ENCODE measurements around the gene TRIM43. TPM values are rescaled to one million over a fixed set of nuclear protein-coding genes. Genes with fewer than 3 reads are reported as not detected.
"Not testable (repeated sequence)": the region's sequence is repeated elsewhere in the genome, so short reads cannot be mapped to it uniquely, and the experiment has no call there.

TRIM43 gene
- total and polyA plus RNA-seq, 8 donors: not detected

DNA sequence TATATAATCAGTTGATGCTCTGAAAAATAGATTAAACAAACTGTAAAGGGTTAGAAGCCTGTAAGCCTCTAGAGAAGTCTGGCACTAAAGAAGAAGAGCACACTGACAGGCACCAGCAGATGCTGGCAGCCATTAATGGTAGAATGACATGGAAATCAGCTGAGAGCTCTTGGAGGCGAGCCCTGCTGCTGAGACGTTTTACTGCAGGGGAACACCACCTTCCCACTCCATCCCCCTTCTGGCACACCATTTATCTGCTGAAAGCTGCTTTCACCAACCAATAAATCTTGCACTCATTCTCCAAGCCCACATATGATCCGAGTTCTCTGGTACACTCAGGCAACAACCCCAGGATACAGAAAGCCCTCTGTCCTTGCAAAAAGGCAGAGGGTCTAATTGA lies 16.6 kb downstream of the TRIM43 start:
- FAIRE-seq; H3K4me3 ChIP-seq; H3K9me3 ChIP-seq; intact Hi-C loops (cut with DNase I); H3K36me3 ChIP-seq; H3K4me1 ChIP-seq; H3K27ac ChIP-seq; ATAC-seq; DNase-seq; H3K27me3 ChIP-seq: not testable (repeated sequence)
- no CpG with 5 or more reads among the region's 3 CpGs for WGBS, 2 donors

DNA sequence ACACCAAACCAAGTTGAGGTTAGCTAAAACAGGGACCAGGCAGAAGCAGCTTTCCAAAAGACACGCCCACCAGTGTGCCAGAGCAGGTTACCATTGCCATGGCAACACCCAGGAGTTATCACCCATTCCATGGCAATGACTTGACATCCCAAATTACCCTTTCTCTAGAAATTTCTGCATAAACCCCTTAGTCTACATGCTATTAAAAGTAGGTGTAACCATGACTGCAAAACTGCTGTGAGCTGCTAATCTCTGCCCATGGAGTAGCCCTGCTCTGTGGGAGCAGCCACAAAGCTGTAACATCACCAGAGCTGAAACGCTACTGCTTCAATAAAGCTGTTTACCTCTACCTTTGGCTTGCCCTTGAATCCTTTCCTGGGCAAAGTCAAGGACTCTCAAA lies 18.0 kb downstream of the TRIM43 start:
- H3K36me3 ChIP-seq; H3K9me3 ChIP-seq; H3K27me3 ChIP-seq; ATAC-seq; H3K27ac ChIP-seq; DNase-seq; FAIRE-seq; H3K4me3 ChIP-seq; intact Hi-C loops (cut with DNase I); H3K4me1 ChIP-seq: not testable (repeated sequence)
- WGBS, 2 donors: no CpG with 5 or more reads among the region's 2 CpGs

DNA sequence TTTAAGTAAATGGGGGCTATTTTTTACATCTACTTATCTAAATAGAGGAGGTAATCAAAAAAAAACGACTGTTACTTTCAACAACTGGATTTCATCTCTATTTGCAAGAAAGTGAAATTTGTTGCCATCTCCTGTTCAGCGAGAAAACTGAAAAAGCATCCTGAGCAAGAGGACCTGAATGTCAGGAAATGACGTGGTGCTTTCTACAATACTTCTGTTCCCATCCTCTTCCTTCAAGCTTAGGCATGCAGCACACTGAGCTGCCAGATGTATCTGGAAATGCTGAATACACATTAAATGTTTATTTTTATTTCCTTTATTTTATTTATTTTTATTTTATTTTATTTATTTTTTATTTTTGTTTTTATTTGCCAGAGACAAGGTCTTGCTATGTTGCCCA lies 21.2 kb downstream of the TRIM43 start:
- H3K4me3 ChIP-seq; H3K36me3 ChIP-seq; ATAC-seq; DNase-seq; H3K27me3 ChIP-seq; FAIRE-seq; intact Hi-C loops (cut with DNase I); H3K27ac ChIP-seq; H3K9me3 ChIP-seq; H3K4me1 ChIP-seq: not testable (repeated sequence)
- WGBS, 2 donors: no CpG with 5 or more reads among the region's 3 CpGs

DNA sequence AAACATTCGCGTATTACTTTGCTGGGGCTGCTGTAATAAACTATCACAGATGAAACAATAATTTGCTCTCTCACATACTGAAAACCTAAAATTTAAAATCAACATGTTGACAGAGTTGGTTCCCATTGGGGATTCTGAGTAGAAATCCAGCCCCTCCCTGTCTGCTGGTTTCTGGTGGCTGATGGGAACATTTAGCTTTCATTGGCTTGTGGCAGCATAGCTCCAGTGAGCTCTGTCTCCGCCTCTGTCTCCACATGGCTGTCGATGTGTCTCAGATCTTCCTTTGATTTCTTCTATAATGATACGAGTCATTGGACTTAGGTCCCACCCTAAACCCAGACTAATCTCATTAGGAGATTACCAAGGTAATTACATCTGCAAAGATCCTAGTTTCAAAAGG lies 30.9 kb downstream of the TRIM43 start:
- FAIRE-seq; H3K4me3 ChIP-seq; H3K27ac ChIP-seq; H3K4me1 ChIP-seq; DNase-seq; H3K36me3 ChIP-seq; H3K27me3 ChIP-seq; intact Hi-C loops (cut with DNase I); ATAC-seq; H3K9me3 ChIP-seq: not testable (repeated sequence)
- no CpG with 5 or more reads among the region's 5 CpGs for WGBS, 2 donors

DNA sequence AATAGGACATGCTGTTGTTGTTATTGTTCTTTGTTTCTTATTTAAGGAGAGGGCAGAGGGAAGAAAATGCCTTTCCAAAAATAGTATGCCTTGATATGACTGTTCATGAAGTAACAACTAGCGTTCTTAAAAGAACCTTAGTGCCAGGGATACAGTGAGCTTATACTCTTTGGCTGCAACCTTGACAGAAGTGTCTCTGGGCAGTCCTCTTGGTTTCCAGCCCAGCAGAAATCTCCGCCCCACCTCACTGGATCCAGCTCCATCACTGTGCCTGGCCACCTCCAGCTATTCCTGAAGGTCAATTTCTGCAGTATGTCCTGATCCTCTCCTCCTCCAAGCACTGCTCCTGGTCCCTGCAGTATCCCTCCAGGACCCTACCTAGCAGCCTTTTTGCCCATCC lies 39.2 kb downstream of the TRIM43 start:
- ATAC-seq; H3K4me3 ChIP-seq; H3K27ac ChIP-seq; H3K9me3 ChIP-seq; H3K27me3 ChIP-seq; FAIRE-seq; intact Hi-C loops (cut with DNase I); DNase-seq; H3K36me3 ChIP-seq; H3K4me1 ChIP-seq: not testable (repeated sequence)
- no CpG with 5 or more reads among the region's 2 CpGs for WGBS, 2 donors

DNA sequence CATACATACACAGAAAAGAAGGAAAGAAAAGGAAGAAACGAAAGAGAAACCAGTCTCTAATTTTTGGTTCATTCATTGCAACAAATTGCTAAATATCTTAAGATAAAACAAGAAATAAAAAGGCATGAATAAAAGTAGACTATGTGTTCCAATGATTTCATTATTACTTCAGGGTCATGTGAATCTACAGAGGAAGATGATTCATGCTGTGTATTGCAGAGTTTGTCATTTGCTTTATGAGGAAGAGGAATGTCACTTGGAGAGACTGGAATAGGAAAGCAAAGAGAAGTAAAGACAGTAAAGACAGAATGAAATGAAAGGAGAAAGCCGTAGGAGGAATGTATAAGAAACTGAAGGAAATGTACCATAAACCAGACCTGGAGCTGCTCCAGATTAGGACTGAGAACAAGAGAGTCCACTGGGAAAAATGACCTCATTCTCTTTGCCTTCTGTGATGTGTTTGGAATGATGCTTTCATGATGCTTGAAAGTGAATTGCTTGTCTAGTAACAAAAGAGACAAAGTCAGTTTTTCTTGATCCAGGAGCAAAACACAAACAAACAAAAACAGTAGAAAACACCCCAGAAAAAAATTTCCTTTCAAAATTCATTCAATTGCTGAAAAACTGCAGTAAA lies 41.9 kb downstream of the TRIM43 start:
- WGBS, 2 donors: no CpG with 5 or more reads among the region's 2 CpGs
- H3K4me3 ChIP-seq; H3K36me3 ChIP-seq; H3K27me3 ChIP-seq; H3K9me3 ChIP-seq; H3K4me1 ChIP-seq; FAIRE-seq; H3K27ac ChIP-seq; DNase-seq; intact Hi-C loops (cut with DNase I): not testable (repeated sequence)
- peak in 2 of 4 donors; percentile 61 to 71 for ATAC-seq

DNA sequence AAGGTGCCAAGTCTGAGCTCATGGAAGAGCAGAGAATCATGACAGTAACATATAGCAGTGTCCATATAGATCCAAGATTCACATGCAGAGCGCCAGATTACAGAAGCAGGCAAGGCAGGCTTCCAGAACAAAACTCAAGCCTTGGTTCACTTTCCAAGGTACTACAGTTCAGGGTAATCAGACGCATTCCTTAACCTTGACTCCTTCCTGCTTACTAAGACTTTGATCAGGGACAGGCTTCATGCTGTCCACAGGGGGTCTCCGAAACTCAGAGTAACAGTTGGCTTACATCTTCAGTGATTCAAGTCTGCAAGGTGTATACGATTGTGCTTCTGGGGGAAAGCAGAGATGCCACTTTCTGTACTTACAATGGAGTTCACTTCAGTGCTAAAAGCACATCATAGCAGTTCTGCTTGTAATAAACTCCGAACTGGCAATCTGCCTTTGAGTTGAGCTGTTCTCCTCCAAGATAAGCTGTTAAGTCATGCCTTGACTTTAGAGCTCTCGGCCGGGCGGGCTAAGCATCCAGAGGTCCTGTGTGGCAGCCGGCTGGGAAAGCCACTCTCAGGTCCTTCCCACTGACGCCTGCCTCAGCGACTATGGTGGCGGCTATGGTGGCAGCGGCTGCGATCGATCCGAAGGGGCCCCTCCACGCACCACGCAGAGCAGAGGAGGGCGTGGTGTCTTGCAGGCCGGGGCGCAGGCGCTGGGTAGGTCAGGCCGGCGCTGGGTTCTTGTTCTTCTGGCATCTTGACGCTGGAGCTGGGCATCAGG lies 48.9 kb downstream of the TRIM43 start:
- H3K27ac ChIP-seq; DNase-seq; FAIRE-seq; H3K4me1 ChIP-seq; intact Hi-C loops (cut with DNase I); H3K9me3 ChIP-seq; H3K36me3 ChIP-seq; H3K4me3 ChIP-seq; H3K27me3 ChIP-seq: not testable (repeated sequence)
- WGBS, 2 donors: 69 to 94% methylated on average over 2 of the region's 25 CpGs
- ATAC-seq: peak in 3 of 4 donors; percentile 9 to 24 (median 21)

DNA sequence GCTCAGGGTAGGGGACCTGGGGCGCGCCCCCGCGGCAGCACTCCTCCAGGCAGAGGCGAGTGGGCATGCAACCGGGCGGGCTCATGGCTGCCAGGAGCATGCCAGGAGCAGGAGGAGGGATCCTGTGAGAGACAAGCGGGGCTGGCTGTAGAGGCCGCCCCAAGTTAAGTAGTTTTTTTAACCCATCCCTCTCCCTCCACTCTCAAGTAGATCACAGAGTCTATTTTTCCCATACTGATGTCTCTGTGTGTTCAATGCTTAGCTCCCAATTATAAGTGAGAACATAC lies 49.4 kb downstream of the TRIM43 start:
- H3K27me3 ChIP-seq; DNase-seq; H3K36me3 ChIP-seq; H3K4me3 ChIP-seq; intact Hi-C loops (cut with DNase I); FAIRE-seq; H3K9me3 ChIP-seq; H3K27ac ChIP-seq; H3K4me1 ChIP-seq: not testable (repeated sequence)
- peak in 1 of 4 donors; percentile 33 for ATAC-seq
- WGBS, 2 donors: no CpG with 5 or more reads among the region's 9 CpGs

DNA sequence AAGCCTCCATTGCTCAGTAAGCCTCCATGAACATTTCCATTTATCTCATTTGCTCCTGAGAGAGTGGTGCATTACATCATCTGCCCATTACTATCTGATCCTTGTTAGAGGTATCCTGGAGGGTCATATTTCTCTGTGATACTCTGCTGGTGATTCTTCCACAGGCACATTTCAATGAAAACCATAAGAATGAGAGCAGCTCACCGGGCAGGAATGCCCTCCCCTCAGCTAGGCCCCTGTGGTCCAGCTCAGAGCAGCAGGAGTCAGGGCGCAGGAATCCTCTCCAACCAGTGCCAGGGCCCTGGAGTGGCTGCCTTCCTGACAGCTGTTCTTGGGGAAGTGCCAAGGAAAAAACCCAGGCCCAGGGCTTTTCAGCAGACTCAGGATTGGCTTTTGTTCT lies 50.0 kb downstream of the TRIM43 start:
- 27% methylated on average over 2 of the region's 2 CpGs; no CpG with 5 or more reads in 1 of the 2 donors for WGBS, 2 donors
- FAIRE-seq, H3K27ac ChIP-seq: not testable (repeated sequence)

DNA sequence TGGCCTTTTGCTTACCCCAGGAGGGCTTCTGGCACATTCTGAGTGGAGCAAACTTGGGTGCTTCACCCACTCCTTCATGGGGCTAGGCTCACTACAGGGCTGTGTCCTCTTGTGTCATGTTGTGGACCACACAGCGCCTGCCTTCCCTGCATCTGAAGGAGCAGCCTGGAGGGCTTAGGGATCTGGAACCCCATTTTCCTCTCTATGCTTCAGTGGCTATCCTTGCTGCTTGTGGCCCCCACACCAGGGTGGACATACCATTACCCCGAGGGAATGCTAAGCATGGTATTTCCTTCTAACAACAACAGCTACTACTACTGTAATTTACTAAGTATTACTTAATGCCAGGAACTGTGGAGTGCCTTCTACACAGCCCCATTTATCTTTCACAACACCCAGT lies 50.6 kb downstream of the TRIM43 start:
- FAIRE-seq; ATAC-seq; DNase-seq; H3K27me3 ChIP-seq; intact Hi-C loops (cut with DNase I); H3K4me3 ChIP-seq; H3K4me1 ChIP-seq; H3K9me3 ChIP-seq; H3K36me3 ChIP-seq: not testable (repeated sequence)
- WGBS, 2 donors: 92 to 95% methylated on average over 2 of the region's 2 CpGs
- peak overlapping the region in 1 of 4 donors; percentile 12 for H3K27ac ChIP-seq

More for the DNA sequence above, 50.0 kb downstream of the TRIM43 start:
- H3K4me1 ChIP-seq; H3K36me3 ChIP-seq; H3K4me3 ChIP-seq; DNase-seq; intact Hi-C loops (cut with DNase I); H3K9me3 ChIP-seq; H3K27me3 ChIP-seq: not testable (repeated sequence)
- ATAC-seq: peak; percentile 32 to 54 (median 48)

DNA sequence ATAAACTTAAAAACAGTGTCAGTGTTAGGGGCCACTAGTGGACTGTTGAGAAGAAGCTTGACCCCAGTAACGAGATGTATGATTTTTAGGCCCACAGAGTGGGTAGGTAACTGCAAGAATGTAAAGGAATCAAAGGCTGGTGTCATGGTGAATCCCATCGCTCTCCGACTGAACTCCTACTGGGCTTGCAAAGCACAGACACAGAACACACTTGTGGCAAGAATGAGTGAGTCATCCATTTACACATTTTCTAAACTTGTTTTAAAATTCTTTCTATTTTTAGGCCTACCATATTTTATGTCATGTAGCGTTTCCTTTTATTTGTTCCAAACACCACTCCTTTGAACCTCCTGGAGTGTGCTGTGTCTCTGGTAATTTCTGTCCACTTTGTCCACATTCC lies 51.1 kb downstream of the TRIM43 start:
- intact Hi-C loops (cut with DNase I); H3K36me3 ChIP-seq; ATAC-seq; H3K4me1 ChIP-seq; DNase-seq; H3K27me3 ChIP-seq; H3K27ac ChIP-seq; H3K4me3 ChIP-seq; H3K9me3 ChIP-seq: not testable (repeated sequence)
- FAIRE-seq: peak; percentile 13
- WGBS, 2 donors: 73 to 86% methylated on average over 1 of the region's 4 CpGs

DNA sequence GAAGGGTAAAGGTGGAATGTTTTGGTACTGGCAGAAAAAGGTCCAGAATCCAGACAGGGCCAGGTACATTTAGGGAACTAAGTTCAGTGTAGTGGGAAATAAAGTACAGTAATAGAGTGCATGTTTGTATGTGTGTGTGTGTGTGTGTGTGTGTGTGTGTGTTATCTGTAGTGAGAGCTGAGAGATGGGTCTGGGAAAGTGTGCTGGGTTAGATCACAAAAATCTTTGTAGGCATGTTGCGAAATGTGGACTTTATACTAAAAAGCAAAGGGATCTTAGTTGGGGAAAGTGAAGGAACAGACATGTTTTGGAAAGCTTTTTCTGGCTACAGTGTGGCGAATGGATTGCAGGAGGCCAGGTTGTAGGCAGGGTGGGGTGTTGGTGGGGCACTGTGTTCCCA lies 53.5 kb downstream of the TRIM43 start:
- FAIRE-seq; H3K27me3 ChIP-seq; H3K9me3 ChIP-seq; ATAC-seq; intact Hi-C loops (cut with DNase I); H3K27ac ChIP-seq; DNase-seq; H3K36me3 ChIP-seq; H3K4me1 ChIP-seq; H3K4me3 ChIP-seq: not testable (repeated sequence)
- no CpG with 5 or more reads among the region's 2 CpGs for WGBS, 2 donors
